Amniotic stem cell (primary cell): Measurements from ENCODE around the gene RAB4B.
"Not testable (repeated sequence)": the region's sequence is repeated elsewhere in the genome, so short reads cannot be mapped to it uniquely, and the experiment has no call there.

Experiments used
- DNase-seq: peaks from one replicate; lab custom pipeline; 2025; lab: John Stamatoyannopoulos, UW

Gene RAB4B

DNA sequence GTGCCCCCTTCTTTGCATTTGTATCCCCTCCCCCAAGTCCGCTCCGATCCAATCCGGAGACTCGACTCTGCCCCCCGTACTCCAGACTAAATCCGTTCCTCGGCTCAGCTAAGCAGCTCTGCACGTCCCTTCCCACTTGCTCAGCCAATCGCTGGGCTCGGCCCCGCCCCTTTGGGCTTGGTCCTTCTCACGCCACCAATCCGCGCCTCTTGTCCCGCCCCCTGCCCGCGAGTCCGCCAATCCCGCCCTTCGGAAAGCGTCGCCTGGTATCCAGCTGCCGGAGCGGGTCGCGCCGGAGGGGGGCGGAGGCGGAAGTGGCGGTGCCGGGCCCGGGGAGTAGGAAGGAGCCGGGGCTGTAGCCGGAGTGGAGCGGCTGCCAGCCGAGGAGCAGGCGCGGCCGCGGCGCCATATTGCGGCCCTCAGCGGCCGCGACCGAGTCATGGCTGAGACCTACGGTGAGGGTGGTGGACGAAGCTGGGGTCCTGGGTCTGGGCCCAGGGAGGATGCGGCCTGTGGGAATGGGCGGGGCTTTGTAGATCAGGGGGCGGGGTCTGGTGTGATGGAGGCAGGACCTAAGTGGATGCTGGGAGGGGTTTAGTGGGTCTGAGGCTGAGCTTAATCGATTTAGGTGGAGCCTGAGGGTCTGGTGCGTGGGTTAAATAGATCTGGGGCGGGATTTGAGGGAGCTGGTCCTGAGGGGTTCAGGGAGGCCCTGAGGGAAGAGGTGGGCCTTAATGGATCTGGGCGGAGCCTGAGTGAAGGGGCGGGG is at the start of gene RAB4B:
Gene RAB4B (plus strand): TSS at position 311 of the 769 bp plus-strand sequence. CDS start 129 bp downstream, at position 440.
- peak; percentile 97 for DNase-seq

GRCh38 chr19:40730065-40730464 is 48.0 kb upstream of the RAB4B start:
- DNase-seq: not testable (repeated sequence)

DNA sequence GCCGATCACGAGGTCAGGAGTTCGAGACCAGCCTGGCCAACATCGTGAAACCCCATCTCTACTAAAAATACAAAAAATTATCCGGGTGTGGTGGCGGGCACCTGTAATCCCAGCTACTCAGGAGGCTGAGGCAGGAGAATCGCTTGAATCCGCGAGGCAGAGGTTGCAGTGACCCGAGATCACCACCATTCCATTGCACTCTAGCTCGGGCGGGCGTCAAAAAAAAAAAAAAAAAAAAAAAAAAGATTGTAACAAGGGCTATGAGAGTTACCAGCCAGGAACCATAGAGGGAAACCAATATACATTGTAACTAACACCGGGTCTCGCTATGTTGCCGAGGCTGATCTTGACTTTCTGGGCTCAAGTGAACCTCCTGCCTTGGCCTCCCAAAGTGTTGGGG is 45.7 kb upstream of the RAB4B start:
- not testable (repeated sequence) for DNase-seq

GRCh38 chr19:40733149-40733548 is 44.9 kb upstream of the RAB4B start:
- no peak for DNase-seq

- DNase-seq: no peak
Measured at GRCh38 chr19:40735013-40735771, 42.9 kb upstream of the RAB4B start.

- no peak for DNase-seq
Measured at GRCh38 chr19:40736661-40737060, 41.4 kb upstream of the RAB4B start.

DNA sequence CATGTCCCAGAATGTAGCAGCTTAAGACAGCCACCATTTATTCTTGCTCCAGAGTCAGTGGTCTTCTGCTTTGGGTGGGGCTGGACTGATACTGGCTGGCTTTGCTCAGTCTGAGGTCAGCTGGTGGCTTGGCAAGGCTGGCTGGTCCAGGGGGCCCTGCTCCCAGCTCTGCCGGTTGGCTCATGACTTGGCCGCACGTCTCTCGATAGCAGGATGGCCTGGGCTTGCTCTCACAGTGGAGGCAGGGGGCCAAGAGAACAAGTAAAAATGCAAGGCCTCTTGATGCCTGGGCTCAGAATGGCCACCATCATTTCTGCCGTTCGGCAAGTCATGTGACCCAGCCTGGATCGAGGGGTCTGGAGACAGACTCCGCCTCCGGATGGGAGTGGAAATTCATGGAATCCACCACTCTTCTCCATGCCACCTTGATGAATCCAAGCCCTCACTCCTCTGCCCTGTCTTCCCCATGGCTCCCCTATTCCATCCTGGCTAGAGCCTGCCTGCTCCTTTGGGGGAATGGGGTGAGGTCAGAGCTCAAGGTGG is 40.9 kb upstream of the RAB4B start:
- DNase-seq: no peak

- no peak for DNase-seq
Measured at GRCh38 chr19:40739030-40739839, 38.8 kb upstream of the RAB4B start.

- no peak for DNase-seq
Measured at GRCh38 chr19:40739871-40740703, 38.0 kb upstream of the RAB4B start.

DNA sequence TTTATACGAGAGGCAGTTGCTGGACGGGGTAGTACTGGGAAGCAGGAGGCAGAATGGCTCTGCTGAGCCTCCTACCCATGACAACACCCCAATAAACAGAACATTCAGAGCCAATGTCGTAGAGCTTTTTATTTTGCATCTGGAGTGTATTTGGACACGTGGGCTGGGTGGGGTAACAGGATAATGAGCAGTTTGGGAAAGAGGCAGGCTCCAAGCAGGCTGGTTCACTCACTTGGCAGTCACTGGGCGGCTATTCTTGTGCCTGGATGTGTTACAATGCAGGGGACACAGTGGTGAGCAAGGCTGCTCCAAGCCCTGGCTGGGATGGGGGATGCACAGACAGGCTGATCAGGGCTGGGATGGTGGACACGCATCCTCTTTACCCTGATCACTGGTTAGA is 37.3 kb upstream of the RAB4B start:
- DNase-seq: no peak

DNA sequence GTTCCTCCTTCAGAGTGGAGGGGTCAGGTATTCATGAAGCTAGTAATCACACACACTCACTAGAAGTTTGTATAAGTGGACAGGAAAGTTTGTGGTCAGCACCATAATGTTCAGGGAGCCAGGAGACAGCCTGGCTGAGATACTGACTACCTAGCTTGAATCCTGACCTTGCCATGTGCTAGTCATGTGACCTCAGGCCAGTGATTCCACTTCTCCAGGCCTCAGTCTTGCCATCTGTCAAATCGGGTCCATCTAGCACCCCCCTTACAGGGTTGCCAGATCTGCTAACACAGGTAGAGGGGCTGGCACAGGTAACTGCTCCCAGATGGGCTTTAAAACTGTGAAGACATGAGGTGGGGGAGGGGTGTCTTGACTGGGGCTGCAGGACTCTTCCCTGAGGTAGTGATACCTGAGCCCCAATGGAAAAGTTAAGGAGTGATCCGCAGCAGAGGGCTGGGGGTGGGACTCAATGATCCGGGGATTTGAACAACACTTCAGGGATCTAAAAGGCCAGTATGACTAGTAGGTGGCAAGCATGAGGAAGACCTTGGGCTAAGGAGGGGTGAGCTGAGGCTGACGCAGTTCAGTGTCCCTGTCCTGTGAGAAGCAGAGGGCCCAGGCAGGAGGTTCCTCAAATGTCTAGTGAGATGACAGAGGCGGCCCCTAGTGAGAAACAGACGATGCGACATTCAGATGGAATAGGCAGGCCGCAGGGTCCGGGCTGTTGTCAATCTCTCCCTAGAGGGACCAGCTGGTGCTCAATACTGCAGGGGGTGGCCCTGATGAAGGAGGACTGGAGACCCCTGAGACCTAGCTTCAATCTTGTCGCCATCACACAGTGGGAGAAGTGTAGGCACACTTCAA is 36.3 kb upstream of the RAB4B start:
- DNase-seq: no peak

DNA sequence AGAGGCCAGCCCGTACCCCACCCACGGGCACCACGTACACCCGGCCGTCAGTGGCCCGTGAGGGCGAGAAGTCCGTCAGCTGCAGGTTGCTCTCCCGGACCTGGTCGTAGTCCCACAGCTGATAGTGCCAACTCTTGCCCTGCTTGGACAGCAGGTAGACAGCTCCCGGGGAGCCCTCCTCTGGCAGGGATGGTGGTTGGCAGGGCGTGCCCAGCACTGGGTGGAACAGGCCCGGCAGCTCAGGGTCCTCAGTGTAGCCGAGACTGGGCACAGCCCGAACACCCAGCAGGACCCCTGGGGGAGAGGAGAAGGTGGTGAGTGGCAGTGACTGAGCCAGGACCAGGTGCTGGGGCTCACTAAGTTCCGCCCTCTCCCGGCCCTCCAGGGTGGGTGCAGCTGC is 35.6 kb upstream of the RAB4B start:
- no peak for DNase-seq

- no peak for DNase-seq
Measured at GRCh38 chr19:40742886-40743285, 35.2 kb upstream of the RAB4B start.

- DNase-seq: no peak
Measured at GRCh38 chr19:40743926-40744325, 34.1 kb upstream of the RAB4B start.

DNA sequence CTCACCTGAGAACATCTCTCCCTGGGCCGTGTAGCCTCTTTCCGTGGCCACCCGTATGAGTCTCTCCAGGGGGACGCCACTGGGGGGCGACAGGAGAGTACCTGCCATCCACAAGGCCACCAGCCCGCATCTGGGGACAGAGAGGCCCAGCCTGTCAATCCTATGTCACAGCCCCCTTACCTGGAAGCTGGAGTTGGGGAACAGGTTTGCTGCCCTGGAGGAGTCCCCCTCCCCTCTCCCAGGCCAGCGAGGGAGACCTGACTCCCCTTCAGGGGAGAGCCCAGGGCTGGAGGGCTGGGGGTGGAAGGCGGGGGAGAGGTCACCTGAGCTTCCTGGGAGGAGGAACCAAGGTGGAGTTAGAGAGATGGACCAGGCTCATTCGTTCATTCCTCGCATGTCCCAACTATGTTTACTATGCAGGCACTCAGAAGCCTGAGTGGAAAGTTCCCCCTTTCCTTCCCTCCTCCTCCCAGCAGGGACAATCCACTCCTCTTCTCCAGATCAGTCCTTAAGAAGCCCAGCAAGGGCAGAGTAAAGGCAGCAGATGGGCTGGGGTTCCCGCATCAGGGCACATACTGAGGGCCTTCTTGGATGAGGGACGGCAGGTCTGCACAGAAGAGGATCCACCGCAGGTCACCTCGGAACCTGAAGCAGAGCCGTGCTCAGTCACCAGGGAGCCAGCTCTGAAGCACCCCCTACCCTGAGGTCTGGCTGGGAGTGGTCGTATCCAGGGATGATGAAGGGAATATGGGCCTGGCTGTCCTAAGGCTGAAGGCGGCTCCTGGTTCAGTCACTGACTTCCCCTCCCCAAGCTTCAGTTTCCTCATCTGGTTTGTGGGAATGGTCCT is 33.3 kb upstream of the RAB4B start:
- no peak for DNase-seq

DNA sequence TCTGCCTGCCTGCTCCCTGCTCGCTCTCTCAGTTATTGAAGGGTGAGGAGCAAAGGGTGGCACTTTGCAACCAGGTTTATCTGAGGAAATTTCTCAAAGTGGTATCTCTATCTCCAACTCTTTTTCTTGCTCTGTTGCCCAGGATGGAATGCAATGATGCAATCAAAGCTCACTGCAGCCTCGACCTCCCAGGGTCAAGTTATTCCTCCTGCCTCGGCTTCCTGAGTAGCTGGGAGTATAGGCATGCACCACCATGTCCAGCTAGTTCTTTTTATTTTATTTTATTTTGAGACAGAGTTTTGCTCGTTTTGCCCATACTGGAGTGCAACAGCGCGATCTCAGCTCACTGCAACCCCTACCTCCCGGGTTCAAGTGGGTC is 32.7 kb upstream of the RAB4B start:
- no peak for DNase-seq

- no peak for DNase-seq
Measured at GRCh38 chr19:40747536-40747935, 30.5 kb upstream of the RAB4B start.

DNA sequence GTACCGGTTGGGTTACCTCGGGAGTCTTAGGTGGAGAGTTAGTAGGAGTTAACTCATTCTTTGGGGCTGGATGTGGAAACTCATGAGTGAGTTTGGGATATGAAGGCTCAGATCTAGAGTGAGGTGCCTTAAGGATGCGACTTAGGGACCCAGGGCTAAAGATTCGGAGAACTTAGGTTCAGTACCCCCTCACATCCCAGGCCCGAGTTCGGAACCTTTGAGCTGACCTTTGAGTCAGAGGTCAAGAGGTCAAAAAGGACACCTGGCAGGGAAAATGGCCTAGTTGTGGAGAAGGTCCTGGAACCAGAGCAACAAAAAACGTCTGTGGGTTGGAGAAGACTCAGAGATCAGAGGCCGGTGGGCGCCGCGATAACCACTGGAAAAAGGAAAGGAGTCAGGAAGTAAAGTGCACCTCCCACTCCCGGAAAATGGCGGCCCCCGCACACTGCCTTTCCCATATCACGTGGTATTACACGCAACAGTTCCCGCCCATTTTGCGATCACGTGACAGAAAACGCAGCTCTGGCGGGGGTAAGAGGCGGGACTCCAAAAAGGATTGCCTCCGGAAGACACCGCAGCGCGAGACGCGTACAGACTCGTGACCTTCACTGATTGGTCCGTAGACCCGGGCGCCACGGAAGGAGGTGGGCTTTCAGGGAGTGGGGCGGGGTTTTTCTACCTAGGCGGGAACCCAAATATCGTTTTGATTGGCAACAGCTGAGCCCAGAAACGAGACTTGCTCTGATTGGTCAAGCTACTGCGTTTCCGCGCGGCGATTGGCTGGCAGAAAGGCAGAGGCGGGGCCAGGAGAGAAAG is 27.8 kb upstream of the RAB4B start, which contains the start of gene ACTMAP:
Gene ACTMAP (minus strand): TSS at position 420 of the 816 bp plus-strand sequence. CDS start 674 bp downstream, outside the sequence.
- DNase-seq: peak; percentile 99
